Rectal smooth muscle tissue (tissue), 1 donor: Measurements from ENCODE around the gene TFEB.

Source experiments
- H3K27ac ChIP-seq: one replicate; pipeline ENCODE4 v1.7.0; 2013; ENCODE audit warnings: low read depth, low read length, inconsistent platforms
- H3K27me3 ChIP-seq: one replicate; pipeline ENCODE4 v1.7.0; 2013; ENCODE audit warnings: low read length; ENCODE audit not compliant: control insufficient read depth, insufficient read depth
- H3K36me3 ChIP-seq: one replicate; pipeline ENCODE4 v1.7.0; 2013; ENCODE audit warnings: low read length; ENCODE audit not compliant: control insufficient read depth, insufficient read depth
- H3K4me1 ChIP-seq: one replicate; pipeline ENCODE4 v1.7.0; 2013; ENCODE audit warnings: low read length; ENCODE audit not compliant: control insufficient read depth, insufficient read depth
- H3K4me3 ChIP-seq: one replicate; pipeline ENCODE4 v1.7.0; 2013; ENCODE audit warnings: low read length
- H3K9ac ChIP-seq: one replicate; pipeline ENCODE4 v1.7.0; 2013; ENCODE audit warnings: low read length

TFEB gene

GRCh38 chr6:41672816-41673703 is 62.3 kb downstream of the TFEB start:
- H3K4me3 ChIP-seq, result no peak overlapping the region
- no peak overlapping the region for H3K27ac ChIP-seq
- no peaks in the 10 kb centered on the region for H3K27me3 ChIP-seq
- H3K36me3 ChIP-seq, result no peaks in the 10 kb centered on the region
- no peak overlapping the region for H3K9ac ChIP-seq
- H3K4me1 ChIP-seq, result no peaks in the 10 kb centered on the region

GRCh38 chr6:41672016-41672415 is 63.4 kb downstream of the TFEB start:
- Histone ChIP-seq H3K27ac (no peak overlapping the region), H3K27me3 (no peaks in the 10 kb centered on the region), H3K4me3 (no peak overlapping the region), H3K4me1 (no peaks in the 10 kb centered on the region), H3K9ac (no peak overlapping the region), H3K36me3 (no peaks in the 10 kb centered on the region)

GRCh38 chr6:41671376-41671775 is 64.0 kb downstream of the TFEB start:
- Histone ChIP-seq H3K4me1 (no peaks in the 10 kb centered on the region), H3K9ac (no peak overlapping the region), H3K27me3 (no peaks in the 10 kb centered on the region), H3K27ac (no peak overlapping the region), H3K4me3 (no peak overlapping the region), H3K36me3 (no peaks in the 10 kb centered on the region)

GRCh38 chr6:41670703-41671360 is 64.6 kb downstream of the TFEB start:
- Histone ChIP-seq H3K27me3 (no peaks in the 10 kb centered on the region), H3K4me1 (no peaks in the 10 kb centered on the region), H3K9ac (no peak overlapping the region), H3K4me3 (no peak overlapping the region), H3K36me3 (no peaks in the 10 kb centered on the region), H3K27ac (no peak overlapping the region)

- H3K27ac ChIP-seq, result no peak overlapping the region
- H3K4me3 ChIP-seq, result no peak overlapping the region
- H3K4me1 ChIP-seq, result no peaks in the 10 kb centered on the region
- no peaks in the 10 kb centered on the region for H3K36me3 ChIP-seq
- no peaks in the 10 kb centered on the region for H3K27me3 ChIP-seq
- H3K9ac ChIP-seq, result no peak overlapping the region
These were observed 66.4 kb downstream of the TFEB start for GRCh38 chr6:41668968-41669367.

GRCh38 chr6:41667195-41667594 is 68.2 kb downstream of the TFEB start:
- H3K9ac ChIP-seq, result no peak overlapping the region
- no peaks in the 10 kb centered on the region for H3K27me3 ChIP-seq
- no peak overlapping the region for H3K27ac ChIP-seq
- H3K4me1 ChIP-seq, result no peaks in the 10 kb centered on the region
- H3K4me3 ChIP-seq, result no peak overlapping the region
- H3K36me3 ChIP-seq, result no peaks in the 10 kb centered on the region

GRCh38 chr6:41664271-41664670 is 71.1 kb downstream of the TFEB start:
- no peak overlapping the region for H3K4me3 ChIP-seq
- H3K27me3 ChIP-seq, result peaks cover under 1% of the 10 kb centered on the region
- H3K9ac ChIP-seq, result no peak overlapping the region
- H3K36me3 ChIP-seq, result no peaks in the 10 kb centered on the region
- no peak overlapping the region for H3K27ac ChIP-seq
- no peaks in the 10 kb centered on the region for H3K4me1 ChIP-seq

- H3K9ac ChIP-seq, result no peak overlapping the region
- H3K4me3 ChIP-seq, result no peak overlapping the region
- no peak overlapping the region for H3K27ac ChIP-seq
- H3K27me3 ChIP-seq, result peaks cover 2% of the 10 kb centered on the region
- no peaks in the 10 kb centered on the region for H3K36me3 ChIP-seq
- no peaks in the 10 kb centered on the region for H3K4me1 ChIP-seq
These were observed 71.8 kb downstream of the TFEB start for GRCh38 chr6:41663568-41663967.

GRCh38 chr6:41659935-41660334 is 75.5 kb downstream of the TFEB start:
- H3K9ac ChIP-seq, result no peak overlapping the region
- H3K27me3 ChIP-seq, result peaks cover 2% of the 10 kb centered on the region
- no peak overlapping the region for H3K27ac ChIP-seq
- no peaks in the 10 kb centered on the region for H3K36me3 ChIP-seq
- no peaks in the 10 kb centered on the region for H3K4me1 ChIP-seq
- H3K4me3 ChIP-seq, result no peak overlapping the region

GRCh38 chr6:41658636-41659035 is 76.8 kb downstream of the TFEB start:
- H3K36me3 ChIP-seq, result no peaks in the 10 kb centered on the region
- H3K9ac ChIP-seq, result no peak overlapping the region
- H3K4me1 ChIP-seq, result no peaks in the 10 kb centered on the region
- H3K27ac ChIP-seq, result no peak overlapping the region
- H3K4me3 ChIP-seq, result no peak overlapping the region
- H3K27me3 ChIP-seq, result peaks cover 2% of the 10 kb centered on the region

- Histone ChIP-seq H3K9ac (no peak overlapping the region), H3K4me1 (no peaks in the 10 kb centered on the region), H3K4me3 (no peak overlapping the region), H3K27ac (no peak overlapping the region), H3K36me3 (no peaks in the 10 kb centered on the region), H3K27me3 (peaks cover 2% of the 10 kb centered on the region)
These were observed 78.0 kb downstream of the TFEB start for GRCh38 chr6:41657131-41658094.
